ENCODE results near the gene TMEM164. TPM values are rescaled to one million over a fixed set of nuclear protein-coding genes. Genes with fewer than 3 reads are reported as not detected.
A peak's percentile ranks its signal among the peaks of the same experiment; 100 is the strongest.

The TMEM164 gene
- total and polyA plus RNA-seq, 10 of the 15 experiments (the other 5 are each of a cell fraction or from before 2014, with no cell fraction given): 0.61 to 18.3 (median 7.0) TPM

- ChIA-PET RAD21 (ENCODE audit: unreplicated experiment) (no interaction called here), CTCF (interaction anchor here (0.7 to 0.9 kb wide), 2 partner anchors 60 to 71 kb away, joined by 3 read pairs; no protein-coding TSS in a partner anchor), SMC1A (ENCODE audit: uncharacterized antibody, unreplicated experiment) (no interaction called here), POLR2A (no interaction called here)
- FAIRE-seq (no peak), DNase-seq (ENCODE audit: low read depth, low spot score) (no peak), ATAC-seq (no peak)
- no TSS peak for BruUV-seq (replicated peaks)
- no peaks in the 10 kb centered on the region for H4K20me1 ChIP-seq (ENCODE audit: control insufficient read depth, insufficient read depth)
- no peaks in the 10 kb centered on the region for H3K9me3 ChIP-seq (replicated peaks; ENCODE audit: control insufficient read depth, insufficient read depth, low read length)
- H3K4me2 ChIP-seq (ENCODE audit: control insufficient read depth, insufficient read depth): no peak overlapping the region
- H3K36me3 ChIP-seq (ENCODE audit: control insufficient read depth in 2 of 2, insufficient read depth in 2 of 2, low read length in 1 of 2): no peaks in the 10 kb centered on the region
- in situ Hi-C loops (cut with MboI) (no loop called here), intact Hi-C loops (cut with micrococcal nuclease; ENCODE audit: unreplicated experiment) (no loop called here)
- no peak overlapping the region for H3K27ac ChIP-seq (ENCODE audit: control insufficient read depth, insufficient read depth)
- H3K79me2 ChIP-seq (ENCODE audit: control insufficient read depth, insufficient read depth, low read length): no peaks in the 10 kb centered on the region
- no peak overlapping the region for H3K9ac ChIP-seq (ENCODE audit: control insufficient read depth, insufficient read depth, low read length)
- no peak for TF ChIP-seq POLR2AphosphoS5 (IDR thresholded peaks at IDR 0.05; ENCODE audit: low read length)
- H3K27me3 ChIP-seq (replicated peaks in 1 of 2; ENCODE audit: control insufficient read depth in 2 of 2, insufficient read depth in 2 of 2, low read length in 1 of 2): no peaks in the 10 kb centered on the region
- peaks cover 9% of the 10 kb centered on the region for H3K4me1 ChIP-seq (ENCODE audit: control insufficient read depth, insufficient read depth, low read length)
- H3K4me3 ChIP-seq: no peak overlapping the region
- H2AFZ ChIP-seq (ENCODE audit: control insufficient read depth, low read depth, low read length): no peak overlapping the region
Measured at GRCh38 chrX:110086162-110086915, 83.4 kb downstream of the TMEM164 start.

DNA sequence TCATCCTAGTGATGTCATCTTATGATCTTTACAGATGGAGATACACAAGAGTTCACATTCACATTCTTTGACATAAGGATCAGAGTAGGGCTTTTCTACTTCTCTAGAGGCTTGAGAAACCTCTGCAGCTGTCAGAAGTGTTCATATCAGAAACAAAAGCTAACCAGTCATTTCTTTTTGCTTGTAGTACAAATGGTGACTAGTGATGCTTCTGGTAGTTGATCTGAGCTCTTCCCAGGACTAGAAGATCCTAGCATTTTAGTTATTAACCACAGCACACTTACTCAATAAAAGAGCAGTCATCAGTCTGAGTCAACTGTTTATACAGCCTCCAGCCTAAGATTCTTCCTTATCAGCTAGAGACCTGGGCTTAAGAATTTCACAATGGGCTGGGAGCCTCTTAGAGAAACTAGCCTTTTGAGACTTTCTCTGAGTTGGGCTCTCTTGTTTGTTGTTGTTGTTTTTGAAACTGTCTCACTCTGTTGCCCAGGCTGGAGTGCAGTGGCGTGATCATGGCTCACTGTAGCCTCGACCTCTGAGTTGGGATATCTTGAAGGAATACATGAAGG, 84.1 kb downstream of the TMEM164 start:
- no peak overlapping the region for H2AFZ ChIP-seq (ENCODE audit: control insufficient read depth, low read depth, low read length)
- in situ Hi-C loops (cut with MboI): no loop called here
- H3K79me2 ChIP-seq (ENCODE audit: control insufficient read depth, insufficient read depth, low read length): no peaks in the 10 kb centered on the region
- 40% methylated on average over 2 of the region's 2 CpGs for WGBS (ENCODE audit: insufficient coverage, insufficient replicate concordance, low lambda C conversion rate, missing lambda C conversion rate)
- no peak for DNase-seq (ENCODE audit: low read depth, low spot score)
- no peak for FAIRE-seq
- H3K9ac ChIP-seq (ENCODE audit: control insufficient read depth, insufficient read depth, low read length): no peak overlapping the region
- H3K4me3 ChIP-seq: no peak overlapping the region
- no peaks in the 10 kb centered on the region for H3K36me3 ChIP-seq (ENCODE audit: control insufficient read depth in 2 of 2, insufficient read depth in 2 of 2, low read length in 1 of 2)
- no peaks in the 10 kb centered on the region for H4K20me1 ChIP-seq (ENCODE audit: control insufficient read depth, insufficient read depth)
- RAD21 ChIA-PET (ENCODE audit: unreplicated experiment): no interaction called here
- H3K4me1 ChIP-seq (ENCODE audit: control insufficient read depth, insufficient read depth, low read length): peaks cover 9% of the 10 kb centered on the region
- CTCF ChIA-PET: interaction anchor here (0.7 to 0.9 kb wide), 3 partner anchors 60 to 164 kb away, joined by 3 read pairs; no protein-coding TSS in a partner anchor
- BruUV-seq (replicated peaks): no TSS peak
- H3K4me2 ChIP-seq (ENCODE audit: control insufficient read depth, insufficient read depth): no peak overlapping the region
- ATAC-seq: no peak; the same call in 2 of the 3 replicates
- POLR2A ChIA-PET: no interaction called here
- H3K9me3 ChIP-seq (replicated peaks; ENCODE audit: control insufficient read depth, insufficient read depth, low read length): no peaks in the 10 kb centered on the region
- intact Hi-C loops (cut with micrococcal nuclease; ENCODE audit: unreplicated experiment): no loop called here
- peak overlapping the region; percentile 20; the same call in 1 of the 2 replicates for H3K27ac ChIP-seq (ENCODE audit: control insufficient read depth, insufficient read depth)
- SMC1A ChIA-PET (ENCODE audit: uncharacterized antibody, unreplicated experiment): no interaction called here
- H3K27me3 ChIP-seq (replicated peaks in 1 of 2; ENCODE audit: control insufficient read depth in 2 of 2, insufficient read depth in 2 of 2, low read length in 1 of 2): no peaks in the 10 kb centered on the region
- TF ChIP-seq RB1 (IDR thresholded peaks at IDR 0.05; ENCODE audit: borderline replicate concordance) (no peak), SP1 (IDR thresholded peaks at IDR 0.05; ENCODE audit: low read depth, low read length) (no peak), IRF4 (IDR thresholded peaks at IDR 0.05; ENCODE audit: low read depth, low read length) (no peak), KAT2A (conservative IDR thresholded peaks at IDR 0.05; ENCODE audit: control insufficient read depth, low read depth, low read length) (no peak), BHLHE40 (IDR thresholded peaks at IDR 0.05; ENCODE audit: borderline replicate concordance in 1 of 2, low read depth in 2 of 2, low read length in 1 of 2) (no peak), POLR2A (IDR thresholded peaks at IDR 0.05; ENCODE audit: low read depth, low read length) (no peak), TAF1 (IDR thresholded peaks at IDR 0.05; ENCODE audit: borderline replicate concordance, low read depth, low read length) (no peak), TARDBP (IDR thresholded peaks at IDR 0.05; ENCODE audit: borderline replicate concordance) (no peak), IKZF1 (conservative IDR thresholded peaks at IDR 0.05) (no peak), ZNF217 (IDR thresholded peaks at IDR 0.05) (no peak), NFIC (IDR thresholded peaks at IDR 0.05; ENCODE audit: low read depth, low read length) (no peak), MYC (IDR thresholded peaks at IDR 0.05; ENCODE audit: insufficient read depth, insufficient read length, insufficient replicate concordance, low read length, severe bottlenecking) (no peak), STAT1 (conservative IDR thresholded peaks at IDR 0.05) (no peak), RUNX3 (IDR thresholded peaks at IDR 0.05; ENCODE audit: low read length) (no peak), CREM (IDR thresholded peaks at IDR 0.05; ENCODE audit: low read depth) (no peak), NR2C1 (IDR thresholded peaks at IDR 0.05) (no peak)
- TF ChIP-seq, protein P1, sequence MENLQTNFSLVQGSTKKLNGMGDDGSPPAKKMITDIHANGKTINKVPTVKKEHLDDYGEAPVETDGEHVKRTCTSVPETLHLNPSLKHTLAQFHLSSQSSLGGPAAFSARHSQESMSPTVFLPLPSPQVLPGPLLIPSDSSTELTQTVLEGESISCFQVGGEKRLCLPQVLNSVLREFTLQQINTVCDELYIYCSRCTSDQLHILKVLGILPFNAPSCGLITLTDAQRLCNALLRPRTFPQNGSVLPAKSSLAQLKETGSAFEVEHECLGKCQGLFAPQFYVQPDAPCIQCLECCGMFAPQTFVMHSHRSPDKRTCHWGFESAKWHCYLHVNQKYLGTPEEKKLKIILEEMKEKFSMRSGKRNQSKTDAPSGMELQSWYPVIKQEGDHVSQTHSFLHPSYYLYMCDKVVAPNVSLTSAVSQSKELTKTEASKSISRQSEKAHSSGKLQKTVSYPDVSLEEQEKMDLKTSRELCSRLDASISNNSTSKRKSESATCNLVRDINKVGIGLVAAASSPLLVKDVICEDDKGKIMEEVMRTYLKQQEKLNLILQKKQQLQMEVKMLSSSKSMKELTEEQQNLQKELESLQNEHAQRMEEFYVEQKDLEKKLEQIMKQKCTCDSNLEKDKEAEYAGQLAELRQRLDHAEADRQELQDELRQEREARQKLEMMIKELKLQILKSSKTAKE (IDR thresholded peaks at IDR 0.05; ENCODE audit: low read depth, poor library complexity, severe bottlenecking): no peak

All from GM12878 (cell line).